Measurements from ENCODE around the gene SHISAL1.

Gene SHISAL1

GRCh38 chr22:44337678-44338004 is 24.9 kb upstream of the SHISAL1 start:
- Histone ChIP-seq H3K27ac (replicated peaks) (no peak overlapping the region), H3K4me3 (replicated peaks; ENCODE audit: insufficient read depth, low read length) (no peak overlapping the region), H3K27me3 (ENCODE audit: insufficient read depth, poor library complexity, severe bottlenecking) (peaks cover 9% of the 10 kb centered on the region)
- no peak for TF ChIP-seq POLR2AphosphoS5 (IDR thresholded peaks at IDR 0.05; ENCODE audit: low read depth)
- TF ChIP-seq REST (IDR thresholded peaks at IDR 0.05; ENCODE audit: insufficient replicate concordance, low read depth), result no peak
- TF ChIP-seq, protein P1, sequence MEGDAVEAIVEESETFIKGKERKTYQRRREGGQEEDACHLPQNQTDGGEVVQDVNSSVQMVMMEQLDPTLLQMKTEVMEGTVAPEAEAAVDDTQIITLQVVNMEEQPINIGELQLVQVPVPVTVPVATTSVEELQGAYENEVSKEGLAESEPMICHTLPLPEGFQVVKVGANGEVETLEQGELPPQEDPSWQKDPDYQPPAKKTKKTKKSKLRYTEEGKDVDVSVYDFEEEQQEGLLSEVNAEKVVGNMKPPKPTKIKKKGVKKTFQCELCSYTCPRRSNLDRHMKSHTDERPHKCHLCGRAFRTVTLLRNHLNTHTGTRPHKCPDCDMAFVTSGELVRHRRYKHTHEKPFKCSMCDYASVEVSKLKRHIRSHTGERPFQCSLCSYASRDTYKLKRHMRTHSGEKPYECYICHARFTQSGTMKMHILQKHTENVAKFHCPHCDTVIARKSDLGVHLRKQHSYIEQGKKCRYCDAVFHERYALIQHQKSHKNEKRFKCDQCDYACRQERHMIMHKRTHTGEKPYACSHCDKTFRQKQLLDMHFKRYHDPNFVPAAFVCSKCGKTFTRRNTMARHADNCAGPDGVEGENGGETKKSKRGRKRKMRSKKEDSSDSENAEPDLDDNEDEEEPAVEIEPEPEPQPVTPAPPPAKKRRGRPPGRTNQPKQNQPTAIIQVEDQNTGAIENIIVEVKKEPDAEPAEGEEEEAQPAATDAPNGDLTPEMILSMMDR (IDR thresholded peaks at IDR 0.05; ENCODE audit: insufficient read depth, low read length), result no peak
- TF ChIP-seq GABPA (IDR thresholded peaks at IDR 0.05; ENCODE audit: low read depth), result no peak
- TF ChIP-seq SPI1 (IDR thresholded peaks at IDR 0.05; ENCODE audit: borderline replicate concordance, low read depth), result no peak
- no peak for DNase-seq (ENCODE audit: low read depth in 1 of 2, low spot score in 1 of 2)

DNA sequence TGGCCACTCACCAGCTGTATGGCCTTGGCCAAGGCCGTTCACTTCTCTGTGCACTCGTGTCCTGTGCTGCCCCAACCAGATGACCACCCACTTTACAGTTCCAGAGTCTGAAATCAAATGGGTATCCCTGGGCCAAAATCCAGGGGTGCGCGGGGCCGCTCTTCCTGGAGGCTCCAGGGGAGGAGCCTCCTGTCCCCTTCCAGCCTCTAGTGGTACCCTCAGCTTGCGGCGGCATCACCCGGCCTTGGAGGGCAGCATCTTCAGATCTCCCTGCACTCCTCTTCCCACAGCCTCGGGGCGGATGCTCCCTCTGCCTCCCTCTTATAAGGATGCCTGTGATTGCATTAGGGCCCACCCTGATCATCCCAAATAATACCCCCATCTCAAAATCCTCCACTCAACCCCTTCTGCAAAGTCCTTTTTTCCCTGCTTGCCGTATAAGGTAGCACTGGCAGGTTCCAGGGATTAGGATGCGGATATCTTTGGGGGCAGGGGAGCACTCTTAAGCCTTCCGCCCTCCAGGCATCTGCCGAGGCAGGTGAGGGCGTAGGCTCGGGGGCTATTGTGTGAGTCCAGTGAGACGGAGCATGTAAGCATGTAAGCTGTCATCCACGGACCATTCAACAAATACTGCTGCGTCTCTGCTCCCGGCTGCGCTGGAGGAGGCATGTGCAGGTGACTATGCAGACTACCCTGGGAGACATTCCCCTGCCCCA is 24.4 kb upstream of the SHISAL1 start:
- peaks cover 14% of the 10 kb centered on the region for H3K27me3 ChIP-seq (ENCODE audit: insufficient read depth, poor library complexity, severe bottlenecking)
- TF ChIP-seq SPI1 (IDR thresholded peaks at IDR 0.05; ENCODE audit: borderline replicate concordance, low read depth) (no peak), POLR2AphosphoS5 (IDR thresholded peaks at IDR 0.05; ENCODE audit: low read depth) (no peak), REST (IDR thresholded peaks at IDR 0.05; ENCODE audit: insufficient replicate concordance, low read depth) (no peak)
- TF ChIP-seq, protein P1 (IDR thresholded peaks at IDR 0.05; ENCODE audit: insufficient read depth, low read length), result no peak
- no peak overlapping the region for H3K27ac ChIP-seq (replicated peaks)
- no peak overlapping the region for H3K4me3 ChIP-seq (replicated peaks; ENCODE audit: insufficient read depth, low read length)
- no peak for DNase-seq (ENCODE audit: low read depth in 1 of 2, low spot score in 1 of 2)

DNA sequence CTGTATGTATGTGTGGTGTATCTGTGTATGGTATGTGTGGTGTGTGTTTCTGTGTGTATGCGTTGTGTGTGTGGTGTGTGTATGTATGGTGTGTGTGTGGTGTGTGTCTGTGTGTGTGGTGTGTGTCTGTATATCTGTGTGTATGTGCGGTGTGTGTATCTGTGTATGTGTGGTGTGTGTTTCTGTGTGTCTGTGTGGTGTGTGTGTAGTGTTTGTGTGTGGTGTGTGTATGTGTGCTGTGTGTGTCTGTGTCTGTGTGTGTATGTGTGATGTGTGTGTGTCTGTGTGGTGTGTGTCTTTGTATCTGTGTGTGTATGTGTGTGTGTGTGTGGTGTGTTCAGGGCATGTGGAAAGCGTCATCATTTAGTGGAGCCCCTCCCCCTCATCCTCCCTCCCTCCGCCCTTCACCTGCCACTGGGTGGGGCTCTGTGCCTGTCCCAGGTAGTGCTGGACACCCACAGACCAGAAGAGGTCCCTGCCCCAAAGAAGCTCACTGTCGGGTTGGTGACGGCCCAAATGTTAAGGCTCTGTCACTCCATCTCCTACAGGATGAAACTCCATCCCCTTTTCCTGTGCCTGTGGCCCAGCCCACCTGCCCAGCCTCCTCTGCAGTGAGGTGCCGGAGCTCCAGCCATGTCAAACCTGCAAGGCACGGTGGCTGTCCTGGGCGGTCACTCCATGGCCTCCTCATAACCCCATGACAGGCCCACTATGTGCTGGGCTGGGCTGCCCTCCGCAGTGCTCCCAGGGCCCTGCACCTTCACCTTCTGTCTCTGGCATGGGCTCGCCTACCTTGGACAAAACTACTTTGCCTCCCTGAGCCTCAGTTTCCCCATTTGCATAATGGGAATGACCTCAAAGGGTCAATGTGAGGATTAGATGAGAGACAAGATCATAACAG is 23.4 kb upstream of the SHISAL1 start:
- H3K27ac ChIP-seq (replicated peaks), result no peak overlapping the region
- no peak overlapping the region for H3K4me3 ChIP-seq (replicated peaks; ENCODE audit: insufficient read depth, low read length)
- TF ChIP-seq GABPA (IDR thresholded peaks at IDR 0.05; ENCODE audit: low read depth) (no peak), REST (IDR thresholded peaks at IDR 0.05; ENCODE audit: insufficient replicate concordance, low read depth) (no peak), POLR2AphosphoS5 (IDR thresholded peaks at IDR 0.05; ENCODE audit: low read depth) (no peak), SPI1 (IDR thresholded peaks at IDR 0.05; ENCODE audit: borderline replicate concordance, low read depth) (no peak)
- TF ChIP-seq, protein P1 (IDR thresholded peaks at IDR 0.05; ENCODE audit: insufficient read depth, low read length), result no peak
- DNase-seq (ENCODE audit: low read depth in 1 of 2, low spot score in 1 of 2), result no peak
- peaks cover 16% of the 10 kb centered on the region for H3K27me3 ChIP-seq (ENCODE audit: insufficient read depth, poor library complexity, severe bottlenecking)

Data from HL-60 (cell line).